MG63 (cell line): ENCODE data around the gene APOM. TPM values are rescaled to one million over a fixed set of nuclear protein-coding genes. Genes with fewer than 3 reads are reported as not detected.

ENCODE experiments used
- DNase-seq: peaks from one replicate; pipeline ENCODE4 v3.0.0-alpha.2; 2020
- H3K27me3 ChIP-seq: fragments of 250-450 bp; sonication (Bioruptor Pico); 2 replicates; pipeline ENCODE4 v1.5.1; 2020; ENCODE audit warnings: mild to moderate bottlenecking, moderate library complexity
- H3K36me3 ChIP-seq: fragments of 250-450 bp; sonication (Bioruptor Pico); 2 replicates; pipeline ENCODE4 v1.5.1; 2020; ENCODE audit warnings: mild to moderate bottlenecking, moderate library complexity
- H3K4me3 ChIP-seq: fragments of 250-450 bp; sonication (Bioruptor Pico); 2 replicates; pipeline ENCODE4 v1.5.1; 2020; ENCODE audit warnings: mild to moderate bottlenecking, moderate library complexity
- H3K9me3 ChIP-seq: fragments of 250-450 bp; sonication (Bioruptor Pico); 2 replicates; pipeline ENCODE4 v1.5.1; 2020; ENCODE audit warnings: mild to moderate bottlenecking, moderate library complexity
- total RNA-seq: library from RNA; depleted of rRNA; stranded (reverse); fragments of >200 nt; shearing (Covaris generic); gene quantifications from 2 replicates; pipeline ENCODE4 v1.2.3, GENCODE V29; 2014; ENCODE audit warnings: low replicate concordance; rRNA removed

APOM gene
- total RNA-seq, result 0.56 TPM in 1 of 2 replicates, not detected in the other

DNA sequence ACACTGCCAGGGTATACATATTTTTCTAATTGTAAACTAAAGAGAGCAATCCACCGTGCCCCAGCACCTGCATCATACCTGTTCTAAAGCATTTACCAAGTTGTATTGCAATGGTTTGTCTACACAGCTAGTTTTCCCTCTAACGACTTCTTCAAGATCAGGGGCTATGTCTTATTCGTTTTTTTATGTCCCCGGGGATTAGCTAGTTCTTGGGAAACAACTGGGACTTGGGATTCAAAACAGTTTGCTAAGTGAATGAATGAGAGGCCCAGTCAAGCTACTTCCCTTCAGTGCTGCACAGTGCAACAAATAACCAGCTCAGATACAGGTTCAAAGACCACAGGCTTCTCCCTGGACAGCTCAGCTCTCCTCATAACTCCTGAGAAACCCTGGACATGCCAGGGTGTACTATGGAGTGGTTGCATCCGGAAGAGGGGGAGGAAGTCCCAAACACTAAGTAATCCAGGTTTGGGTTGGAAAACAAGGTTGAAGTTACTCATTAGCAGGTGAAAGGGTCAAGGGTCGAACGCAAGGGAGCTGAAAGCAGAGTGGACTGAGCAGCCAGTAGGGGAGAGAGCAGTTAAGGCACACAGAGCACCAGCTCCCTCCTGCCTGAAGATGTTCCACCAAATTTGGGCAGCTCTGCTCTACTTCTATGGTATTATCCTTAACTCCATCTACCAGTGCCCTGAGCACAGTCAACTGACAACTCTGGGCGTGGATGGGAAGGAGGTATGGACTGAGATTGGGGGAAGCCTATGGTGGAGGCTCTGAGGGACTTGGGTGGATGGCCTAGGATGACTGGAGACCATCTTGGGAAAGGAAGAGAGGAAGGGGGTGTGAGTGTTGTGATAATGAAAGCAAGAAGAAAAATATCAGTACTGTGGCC, at the start of gene APOM:
APOM (plus strand) TSS at position 546 of the 889 bp plus-strand sequence; CDS start at position 619, 73 bp downstream.
- Histone ChIP-seq H3K27me3 (no peaks in the 10 kb centered on the region), H3K36me3 (peaks cover 8% of the 10 kb centered on the region; the same call in 1 of the 2 replicates), H3K4me3 (no peak within 1 kb of the TSS), H3K9me3 (no peaks in the 10 kb centered on the region)
- DNase-seq, result no peak

DNA sequence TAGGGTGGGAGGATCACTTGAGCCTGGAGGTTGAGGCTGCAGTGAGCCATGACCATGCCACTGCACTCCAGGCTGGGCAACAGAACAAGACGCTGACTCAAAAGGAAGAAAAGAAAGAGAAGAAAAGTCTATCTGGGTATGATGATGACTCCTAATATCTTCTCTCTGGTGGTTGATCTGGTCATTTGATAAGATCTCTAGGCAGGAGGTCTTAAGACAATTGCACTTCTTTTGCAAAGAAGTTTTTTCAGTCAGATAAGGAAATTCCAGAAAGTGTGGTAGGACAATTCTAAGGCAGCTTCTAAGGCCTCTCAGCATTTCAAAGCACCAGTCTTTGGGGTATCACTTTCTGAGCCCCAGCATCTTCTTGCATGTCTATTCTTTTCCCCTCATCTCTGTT, 48.4 kb upstream of the APOM start:
- H3K36me3 ChIP-seq, result no peaks in the 10 kb centered on the region
- DNase-seq, result no peak
- no peaks in the 10 kb centered on the region for H3K27me3 ChIP-seq

DNA sequence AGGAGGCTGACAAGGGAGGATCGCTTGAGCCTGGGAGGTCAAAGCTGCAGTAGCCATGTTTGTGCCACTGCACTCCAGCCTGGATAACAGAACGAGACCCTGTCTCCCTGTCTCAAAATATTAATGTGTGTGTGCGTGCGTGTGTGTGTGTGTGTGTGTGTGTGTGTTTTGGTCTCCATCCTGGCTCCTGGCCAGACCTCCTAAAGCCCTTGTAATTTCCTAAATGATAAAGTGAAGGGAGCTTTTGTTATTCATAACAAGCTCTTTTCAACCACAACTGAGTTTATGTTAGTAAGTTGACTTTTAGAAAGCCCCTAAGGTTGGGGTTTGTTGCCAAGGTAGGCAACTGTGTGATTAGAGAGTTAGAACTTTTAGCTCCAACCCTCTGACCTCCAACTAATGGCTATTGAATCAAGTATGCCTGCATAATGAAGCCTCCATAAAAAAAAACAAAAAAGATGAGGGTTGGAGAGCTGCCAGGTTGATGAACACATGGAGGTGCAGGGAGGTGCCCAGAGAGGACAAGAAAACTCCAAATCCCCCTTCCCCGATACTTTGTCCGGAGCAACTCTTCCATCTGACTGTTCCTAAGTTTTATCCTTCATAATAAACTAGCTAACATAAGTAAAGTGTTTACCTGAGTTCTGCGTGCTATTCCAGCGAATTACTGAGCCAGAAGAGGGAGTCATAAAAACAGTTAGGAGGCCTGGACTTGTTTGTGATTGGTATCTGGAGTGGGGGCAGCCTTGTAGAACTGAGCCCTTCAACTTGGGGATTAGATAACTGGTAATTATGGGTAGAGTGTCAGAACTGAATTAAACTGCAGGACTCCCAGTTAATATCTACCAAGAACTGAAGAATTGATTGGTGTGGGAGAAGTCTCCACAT, 45.9 kb upstream of the APOM start:
- H3K9me3 ChIP-seq, result no peaks in the 10 kb centered on the region
- H3K4me3 ChIP-seq, result no peak overlapping the region
- H3K27me3 ChIP-seq, result no peaks in the 10 kb centered on the region
- DNase-seq, result no peak
- H3K36me3 ChIP-seq, result no peaks in the 10 kb centered on the region

More for the DNA sequence above, 48.4 kb upstream of the APOM start:
- Histone ChIP-seq H3K4me3 (no peak overlapping the region), H3K9me3 (no peaks in the 10 kb centered on the region)

DNA sequence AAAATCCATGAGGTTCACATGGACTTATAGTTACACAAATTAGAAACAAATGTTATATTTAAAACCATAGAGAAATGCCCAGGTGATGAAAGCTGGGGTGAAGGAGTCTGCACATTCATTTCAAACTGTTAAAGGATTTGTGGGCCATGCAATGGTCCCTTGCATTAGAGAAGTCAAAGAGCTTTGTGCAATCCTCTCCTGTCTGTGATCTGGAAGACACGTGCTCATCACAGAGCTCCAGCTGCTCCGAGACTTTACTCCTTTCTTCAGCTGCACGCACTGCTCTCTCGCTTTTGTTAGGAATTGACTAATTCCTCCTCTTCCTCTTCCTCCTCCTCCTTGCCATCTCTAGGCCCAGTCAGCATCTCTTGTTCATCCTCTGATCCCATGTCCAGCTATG, 44.7 kb upstream of the APOM start:
- no peak overlapping the region for H3K4me3 ChIP-seq
- no peaks in the 10 kb centered on the region for H3K9me3 ChIP-seq
- no peaks in the 10 kb centered on the region for H3K27me3 ChIP-seq
- H3K36me3 ChIP-seq, result no peaks in the 10 kb centered on the region
- DNase-seq, result no peak

DNA sequence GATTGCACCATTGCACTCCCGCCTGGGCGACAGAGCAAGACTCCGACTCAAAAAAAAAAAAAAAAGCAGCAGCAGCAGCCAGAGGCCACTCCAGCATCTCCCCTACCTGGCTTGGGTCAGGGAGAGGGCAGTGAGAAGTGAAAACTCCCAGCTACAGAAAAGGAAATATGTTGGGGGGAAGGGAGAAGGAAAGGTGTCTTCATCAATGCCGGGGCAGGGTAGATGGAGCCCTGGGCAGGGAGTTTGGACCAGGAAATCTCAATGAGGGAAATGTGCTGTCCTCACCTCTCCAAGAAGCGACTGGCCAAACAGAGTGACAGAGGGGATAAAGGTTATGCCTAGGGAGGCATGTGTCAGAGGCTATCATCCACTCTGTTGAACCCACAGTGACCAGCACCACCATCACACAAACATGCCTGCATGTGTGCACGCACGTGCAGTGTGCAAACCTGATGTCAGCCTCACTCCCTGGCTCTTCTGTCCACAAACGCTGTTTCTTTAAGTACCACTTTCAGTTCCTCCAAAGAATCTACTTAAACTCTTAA, 41.5 kb upstream of the APOM start:
- Histone ChIP-seq H3K9me3 (no peaks in the 10 kb centered on the region), H3K4me3 (no peak overlapping the region), H3K27me3 (no peaks in the 10 kb centered on the region), H3K36me3 (no peaks in the 10 kb centered on the region)
- no peak for DNase-seq

DNA sequence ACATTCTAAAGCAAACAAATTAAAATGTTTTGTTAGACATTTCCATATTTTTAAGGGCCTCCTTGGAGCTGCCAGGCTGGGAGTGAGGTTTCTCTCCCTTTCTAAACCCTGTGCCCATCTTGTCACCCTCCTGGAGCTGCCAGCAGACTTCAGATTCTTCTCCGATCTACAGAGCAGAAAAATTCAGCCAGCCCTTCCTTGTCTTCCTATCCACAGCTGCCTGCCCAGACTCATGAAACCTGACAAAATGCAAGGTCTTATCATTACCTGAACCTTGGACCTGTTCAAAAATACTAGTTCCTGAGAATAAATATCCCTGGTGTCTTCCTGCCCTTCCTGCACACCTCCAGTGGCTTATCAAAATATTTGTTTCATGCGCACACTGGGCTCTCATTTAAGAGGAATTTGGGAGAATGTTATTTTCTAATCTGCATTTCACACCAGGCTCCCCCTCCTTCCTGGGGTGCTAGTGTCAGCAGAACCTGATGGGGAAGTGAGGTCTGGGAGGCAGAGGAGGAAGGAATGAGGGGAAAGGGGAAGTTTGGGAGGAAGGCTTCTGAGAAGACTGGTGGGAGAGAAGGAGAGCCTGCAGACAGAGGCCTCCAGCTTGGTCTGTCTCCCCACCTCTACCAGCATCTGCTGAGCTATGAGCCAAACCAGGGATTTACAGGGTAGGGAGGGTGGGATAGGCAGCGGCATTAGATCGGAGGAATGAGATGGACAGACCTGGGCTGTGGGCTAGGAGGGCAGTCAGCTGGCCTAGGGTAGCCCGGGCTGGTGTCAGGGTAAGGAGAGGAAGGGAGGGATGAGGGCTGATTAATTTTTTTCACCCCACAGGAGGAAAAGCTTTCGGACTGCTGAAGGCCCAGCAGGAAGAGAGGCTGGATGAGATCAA, 40.8 kb upstream of the APOM start, which contains the start of gene AIF1:
AIF1 (plus strand) TSS at position 551 of the 895 bp plus-strand sequence; CDS start at position 647, 96 bp downstream.
- no peak for DNase-seq
- no peak within 1 kb of the TSS for H3K4me3 ChIP-seq

GRCh38 chr6:31615748-31616147, 39.9 kb upstream of the APOM start:
- Histone ChIP-seq H3K4me3 (no peak overlapping the region), H3K9me3 (no peaks in the 10 kb centered on the region), H3K36me3 (no peaks in the 10 kb centered on the region), H3K27me3 (no peaks in the 10 kb centered on the region)
- DNase-seq, result no peak

More for the DNA sequence above, 40.8 kb upstream of the APOM start, which contains the start of gene AIF1:
- Histone ChIP-seq H3K36me3 (no peaks in the 10 kb centered on the region), H3K27me3 (no peaks in the 10 kb centered on the region), H3K9me3 (no peaks in the 10 kb centered on the region)

DNA sequence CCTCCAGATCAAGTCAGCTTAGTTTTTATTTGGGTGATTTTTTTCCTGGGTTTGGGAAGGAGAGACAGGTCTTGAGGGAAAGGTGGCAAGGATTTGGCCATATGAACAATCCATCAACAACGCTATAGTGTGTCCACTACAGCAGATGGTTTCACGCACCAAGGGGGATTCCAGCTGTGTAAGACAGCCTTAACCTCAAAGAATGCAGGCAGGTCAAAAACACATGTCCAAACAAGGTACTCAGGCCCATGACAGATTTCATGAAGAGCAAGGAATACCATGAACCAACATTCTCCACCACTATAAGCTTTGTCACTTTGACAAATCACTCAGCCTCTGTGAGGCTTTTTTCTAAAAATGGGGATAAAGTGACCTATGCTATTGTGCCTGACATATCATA, 38.7 kb upstream of the APOM start:
- no peak for DNase-seq
- Histone ChIP-seq H3K4me3 (no peak overlapping the region), H3K36me3 (peaks cover 9% of the 10 kb centered on the region), H3K27me3 (no peaks in the 10 kb centered on the region), H3K9me3 (no peaks in the 10 kb centered on the region)

GRCh38 chr6:31619805-31620585, 35.7 kb upstream of the APOM start:
- Histone ChIP-seq H3K27me3 (no peaks in the 10 kb centered on the region), H3K36me3 (peaks cover 35% of the 10 kb centered on the region)
- DNase-seq, result peak; percentile 96

GRCh38 chr6:31620586-31621319, 34.9 kb upstream of the APOM start, which contains the start of gene PRRC2A:
PRRC2A (plus strand) TSS chr6:31620715; CDS start chr6:31622790, 2,075 bp downstream.
- peak; percentile 69 for DNase-seq
- peaks cover 43% of the 10 kb centered on the region for H3K36me3 ChIP-seq

More at GRCh38 chr6:31619805-31620585, 35.7 kb upstream of the APOM start:
- no peaks in the 10 kb centered on the region for H3K9me3 ChIP-seq
- H3K4me3 ChIP-seq, result peak overlapping the region; percentile 85

DNA sequence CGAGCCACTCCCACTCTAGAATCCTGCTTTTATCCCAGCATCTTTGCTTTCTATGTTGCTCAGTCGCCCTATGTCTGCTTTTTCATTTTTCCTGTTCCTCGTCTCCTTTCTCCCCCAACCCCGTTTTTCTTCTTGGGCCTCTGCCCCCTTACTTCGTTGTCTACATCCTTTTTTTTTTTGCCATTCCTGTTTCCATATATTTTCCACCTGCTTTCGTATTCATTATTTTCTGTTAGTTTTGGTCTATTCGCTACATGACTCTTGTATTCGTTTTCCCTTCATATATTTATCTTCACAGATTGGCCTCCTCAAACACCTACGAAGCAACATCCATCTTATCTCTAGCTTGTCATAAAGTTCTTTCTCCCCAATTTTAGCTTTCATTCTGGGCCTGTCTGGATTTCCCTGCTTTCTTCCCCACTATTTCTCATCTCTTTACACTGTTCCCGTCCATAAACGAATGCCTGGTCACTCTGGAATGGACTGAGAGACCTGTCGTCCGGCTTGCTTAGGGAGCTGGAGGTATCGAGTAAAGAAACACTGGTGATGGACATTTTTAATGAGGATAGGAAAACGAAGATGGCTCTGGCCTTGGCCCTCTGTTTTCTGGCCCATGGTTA, 34.3 kb upstream of the APOM start:
- Histone ChIP-seq H3K9me3 (no peaks in the 10 kb centered on the region), H3K36me3 (peaks cover 47% of the 10 kb centered on the region), H3K27me3 (no peaks in the 10 kb centered on the region), H3K4me3 (peak overlapping the region; percentile 85)
- no peak for DNase-seq

More at GRCh38 chr6:31620586-31621319, 34.9 kb upstream of the APOM start, which contains the start of gene PRRC2A:
- no peaks in the 10 kb centered on the region for H3K9me3 ChIP-seq
- H3K4me3 ChIP-seq, result peak within 1 kb of the TSS; percentile 85
- H3K27me3 ChIP-seq, result no peaks in the 10 kb centered on the region

DNA sequence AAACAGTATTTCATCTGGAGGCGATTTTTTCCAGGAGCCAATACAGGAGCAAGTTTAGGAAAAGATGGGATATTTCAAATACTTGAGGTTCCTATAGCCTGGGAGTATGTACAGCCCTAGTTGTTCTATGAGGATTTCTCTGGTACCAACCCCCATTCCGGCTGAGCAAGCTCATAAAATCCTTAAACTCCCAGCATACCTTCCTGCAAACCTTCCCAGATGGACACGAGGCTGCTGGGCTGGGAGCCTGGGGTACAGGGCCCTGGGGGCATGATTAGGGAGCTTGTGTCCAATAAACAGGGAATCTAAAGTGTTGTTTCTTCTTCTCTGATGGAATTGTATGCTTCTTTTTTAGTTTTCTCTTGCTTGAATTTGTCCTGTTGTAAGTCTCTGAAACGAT, 33.7 kb upstream of the APOM start:
- Histone ChIP-seq H3K9me3 (no peaks in the 10 kb centered on the region), H3K27me3 (no peaks in the 10 kb centered on the region), H3K36me3 (peaks cover 53% of the 10 kb centered on the region), H3K4me3 (peak overlapping the region; percentile 85)
- DNase-seq, result no peak

DNA sequence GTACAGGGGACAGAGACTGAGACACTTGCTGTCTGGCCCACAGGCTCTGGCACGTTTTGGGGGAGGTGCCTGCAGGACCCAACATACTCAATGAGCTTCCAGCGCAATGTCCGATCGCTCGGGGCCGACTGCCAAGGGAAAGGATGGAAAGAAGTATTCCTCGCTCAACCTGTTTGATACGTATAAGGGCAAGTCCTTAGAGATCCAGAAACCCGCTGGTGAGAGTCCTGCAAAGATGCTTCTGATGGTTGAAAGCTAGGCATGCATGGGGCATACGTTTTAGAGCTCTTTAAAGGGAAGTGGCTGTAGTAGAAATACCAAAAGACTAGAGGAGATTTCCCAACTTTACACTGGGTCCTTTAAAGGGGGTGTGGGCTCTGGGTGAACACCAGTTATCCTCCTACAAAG, 33.0 kb upstream of the APOM start:
- H3K9me3 ChIP-seq, result no peaks in the 10 kb centered on the region
- no peak for DNase-seq
- H3K36me3 ChIP-seq, result peaks cover 57% of the 10 kb centered on the region
- no peaks in the 10 kb centered on the region for H3K27me3 ChIP-seq
- no peak overlapping the region for H3K4me3 ChIP-seq

DNA sequence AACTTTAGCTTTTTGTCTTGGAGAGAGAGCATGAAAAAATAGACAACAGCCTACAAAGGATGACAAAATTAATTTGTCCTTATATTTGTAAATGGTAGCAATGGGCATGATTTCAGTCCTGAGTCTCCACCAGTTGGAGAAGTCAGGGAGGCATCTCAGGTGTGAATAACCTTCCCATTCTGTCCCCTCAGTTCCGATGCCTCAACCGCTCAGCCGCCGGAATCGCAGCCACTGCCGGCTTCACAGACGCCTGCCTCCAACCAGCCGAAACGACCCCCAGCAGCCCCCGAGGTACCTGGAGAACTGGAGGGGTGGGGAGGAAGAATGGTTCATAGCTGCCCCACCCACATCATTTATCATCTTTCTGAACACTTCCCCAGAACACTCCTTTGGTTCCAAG, 31.6 kb upstream of the APOM start:
- Histone ChIP-seq H3K4me3 (no peak overlapping the region), H3K27me3 (no peaks in the 10 kb centered on the region), H3K36me3 (peaks cover 71% of the 10 kb centered on the region), H3K9me3 (no peaks in the 10 kb centered on the region)
- no peak for DNase-seq
